ENCODE results near the gene CITED4.

CITED4 gene

GRCh38 chr1:40862008-40862863 lies at the start of gene CITED4:
CITED4 (minus strand) TSS chr1:40862363; CDS start chr1:40862127, 236 bp downstream.
- no peak for TF ChIP-seq CTCF (IDR thresholded peaks at IDR 0.05; ENCODE audit: extremely low read depth, missing control alignments)

GRCh38 chr1:40911105-40911504 lies 48.9 kb upstream of the CITED4 start:
- TF ChIP-seq CTCF (IDR thresholded peaks at IDR 0.05; ENCODE audit: extremely low read depth, missing control alignments): no peak
- no peak for DNase-seq (ENCODE audit: low spot score)

More at GRCh38 chr1:40862008-40862863, at the start of gene CITED4:
- DNase-seq (ENCODE audit: low spot score): peak; percentile 99

GRCh38 chr1:40909281-40909680 lies 47.1 kb upstream of the CITED4 start:
- TF ChIP-seq CTCF (IDR thresholded peaks at IDR 0.05; ENCODE audit: extremely low read depth, missing control alignments): no peak

GRCh38 chr1:40908350-40908749 lies 46.2 kb upstream of the CITED4 start:
- no peak for TF ChIP-seq CTCF (IDR thresholded peaks at IDR 0.05; ENCODE audit: extremely low read depth, missing control alignments)
- DNase-seq (ENCODE audit: low spot score): no peak

More at GRCh38 chr1:40909281-40909680, 47.1 kb upstream of the CITED4 start:
- DNase-seq (ENCODE audit: low spot score): no peak

- no peak for DNase-seq (ENCODE audit: low spot score)
- TF ChIP-seq CTCF (IDR thresholded peaks at IDR 0.05; ENCODE audit: extremely low read depth, missing control alignments): no peak
Measured at GRCh38 chr1:40907899-40908298, 45.7 kb upstream of the CITED4 start.

GRCh38 chr1:40906781-40907400 lies 44.7 kb upstream of the CITED4 start:
- TF ChIP-seq CTCF (IDR thresholded peaks at IDR 0.05; ENCODE audit: extremely low read depth, missing control alignments): no peak
- DNase-seq (ENCODE audit: low spot score): no peak

GRCh38 chr1:40905061-40905460 lies 42.9 kb upstream of the CITED4 start:
- no peak for DNase-seq (ENCODE audit: low spot score)
- no peak for TF ChIP-seq CTCF (IDR thresholded peaks at IDR 0.05; ENCODE audit: extremely low read depth, missing control alignments)

Measured in GM20000 (cell line).